Fibroblast of mammary gland (primary cell): ENCODE data around the gene TPPP2.

ENCODE experiments used
- DNase-seq: peaks from one replicate; pipeline ENCODE4 v3.0.0-alpha.2; 2010; ENCODE audit warnings: low read depth
- H3K4me3 ChIP-seq: 2 replicates; pipeline ENCODE4 v1.5.1; 2011; ENCODE audit warnings: low read depth, mild to moderate bottlenecking, low read length, moderate library complexity; ENCODE audit not compliant: control insufficient read depth
- TF ChIP-seq, protein P1 (sequence below): conservative IDR thresholded peaks from 2 replicates; pipeline ENCODE4 v1.5.1; 2011; ENCODE audit warnings: low read depth, low read length, inconsistent platforms; ENCODE audit not compliant: control insufficient read depth, insufficient read depth

TPPP2 gene

DNA sequence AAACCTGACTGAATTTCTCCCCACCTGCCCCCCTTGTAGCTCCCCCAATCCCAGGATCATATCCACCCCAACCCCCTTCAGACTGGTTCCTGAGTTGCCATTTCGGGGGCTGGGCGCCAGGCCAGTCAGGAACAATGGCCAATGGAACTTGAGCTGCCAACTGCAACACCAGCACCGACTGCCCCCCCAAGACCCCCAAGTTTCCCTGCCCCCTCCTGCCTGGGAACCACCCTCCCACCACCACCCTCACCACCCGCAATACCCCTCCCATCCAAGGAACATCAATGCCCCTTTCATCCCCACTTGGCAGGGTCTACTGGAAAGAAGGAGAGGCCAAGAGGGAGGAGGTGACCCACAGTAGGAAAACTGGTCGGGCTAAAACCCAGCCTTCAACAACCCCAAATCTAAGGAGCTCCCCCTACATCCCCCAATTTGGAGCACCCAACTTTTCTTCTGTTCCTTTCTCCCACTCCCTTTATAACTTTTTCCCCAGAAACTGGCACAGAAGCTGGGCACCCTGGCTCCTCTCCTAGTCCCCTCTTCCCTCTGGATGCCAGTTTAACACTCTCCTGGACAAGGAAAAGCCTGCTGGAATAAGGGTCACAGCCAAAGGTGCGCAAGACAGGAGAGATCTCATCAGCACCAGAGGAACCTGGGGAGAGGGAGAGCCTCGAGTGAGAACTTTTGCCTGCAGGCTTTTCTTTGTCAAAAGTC is 3.6 kb upstream of the TPPP2 start:
- TF ChIP-seq, protein P1, sequence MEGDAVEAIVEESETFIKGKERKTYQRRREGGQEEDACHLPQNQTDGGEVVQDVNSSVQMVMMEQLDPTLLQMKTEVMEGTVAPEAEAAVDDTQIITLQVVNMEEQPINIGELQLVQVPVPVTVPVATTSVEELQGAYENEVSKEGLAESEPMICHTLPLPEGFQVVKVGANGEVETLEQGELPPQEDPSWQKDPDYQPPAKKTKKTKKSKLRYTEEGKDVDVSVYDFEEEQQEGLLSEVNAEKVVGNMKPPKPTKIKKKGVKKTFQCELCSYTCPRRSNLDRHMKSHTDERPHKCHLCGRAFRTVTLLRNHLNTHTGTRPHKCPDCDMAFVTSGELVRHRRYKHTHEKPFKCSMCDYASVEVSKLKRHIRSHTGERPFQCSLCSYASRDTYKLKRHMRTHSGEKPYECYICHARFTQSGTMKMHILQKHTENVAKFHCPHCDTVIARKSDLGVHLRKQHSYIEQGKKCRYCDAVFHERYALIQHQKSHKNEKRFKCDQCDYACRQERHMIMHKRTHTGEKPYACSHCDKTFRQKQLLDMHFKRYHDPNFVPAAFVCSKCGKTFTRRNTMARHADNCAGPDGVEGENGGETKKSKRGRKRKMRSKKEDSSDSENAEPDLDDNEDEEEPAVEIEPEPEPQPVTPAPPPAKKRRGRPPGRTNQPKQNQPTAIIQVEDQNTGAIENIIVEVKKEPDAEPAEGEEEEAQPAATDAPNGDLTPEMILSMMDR, result no peak
- no peak overlapping the region for H3K4me3 ChIP-seq

DNA sequence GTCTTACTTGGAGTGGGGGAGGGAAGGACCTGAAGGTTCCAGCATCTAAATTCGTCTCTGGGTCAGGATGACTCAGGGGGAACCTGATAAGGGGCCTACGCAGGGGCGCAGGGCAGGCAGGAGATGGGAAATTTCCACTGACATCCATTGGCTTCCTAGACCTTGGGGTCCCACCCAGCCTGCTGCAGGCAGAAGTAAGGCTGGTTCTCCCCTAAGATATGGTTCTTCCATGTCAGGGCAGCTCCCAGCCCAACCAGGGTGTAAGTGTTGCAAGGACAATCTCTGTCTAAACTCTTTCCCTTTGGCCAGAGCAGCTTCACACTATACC is 3.1 kb upstream of the TPPP2 start:
- no peak for DNase-seq
- no peak overlapping the region for H3K4me3 ChIP-seq
- TF ChIP-seq, protein P1, result no peak

More for the DNA sequence above, 3.6 kb upstream of the TPPP2 start:
- no peak for DNase-seq

DNA sequence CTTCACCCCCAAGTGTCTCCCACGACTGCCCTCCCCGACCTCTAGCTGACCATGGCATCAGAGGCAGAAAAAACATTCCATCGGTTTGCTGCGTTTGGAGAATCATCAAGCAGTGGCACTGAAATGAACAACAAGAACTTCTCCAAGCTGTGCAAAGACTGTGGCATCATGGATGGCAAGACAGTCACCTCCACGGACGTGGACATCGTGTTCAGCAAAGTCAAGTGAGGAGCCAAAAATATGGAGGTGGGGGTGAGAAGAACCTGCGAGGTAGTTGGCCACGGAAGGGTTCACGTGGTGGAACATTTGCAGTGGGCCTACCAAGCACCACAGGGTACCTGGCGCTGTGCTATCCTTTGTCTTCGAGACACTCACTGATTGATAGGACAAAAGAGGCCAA is 514 bp downstream of the TPPP2 start:
- TF ChIP-seq, protein P1, result no peak

DNA sequence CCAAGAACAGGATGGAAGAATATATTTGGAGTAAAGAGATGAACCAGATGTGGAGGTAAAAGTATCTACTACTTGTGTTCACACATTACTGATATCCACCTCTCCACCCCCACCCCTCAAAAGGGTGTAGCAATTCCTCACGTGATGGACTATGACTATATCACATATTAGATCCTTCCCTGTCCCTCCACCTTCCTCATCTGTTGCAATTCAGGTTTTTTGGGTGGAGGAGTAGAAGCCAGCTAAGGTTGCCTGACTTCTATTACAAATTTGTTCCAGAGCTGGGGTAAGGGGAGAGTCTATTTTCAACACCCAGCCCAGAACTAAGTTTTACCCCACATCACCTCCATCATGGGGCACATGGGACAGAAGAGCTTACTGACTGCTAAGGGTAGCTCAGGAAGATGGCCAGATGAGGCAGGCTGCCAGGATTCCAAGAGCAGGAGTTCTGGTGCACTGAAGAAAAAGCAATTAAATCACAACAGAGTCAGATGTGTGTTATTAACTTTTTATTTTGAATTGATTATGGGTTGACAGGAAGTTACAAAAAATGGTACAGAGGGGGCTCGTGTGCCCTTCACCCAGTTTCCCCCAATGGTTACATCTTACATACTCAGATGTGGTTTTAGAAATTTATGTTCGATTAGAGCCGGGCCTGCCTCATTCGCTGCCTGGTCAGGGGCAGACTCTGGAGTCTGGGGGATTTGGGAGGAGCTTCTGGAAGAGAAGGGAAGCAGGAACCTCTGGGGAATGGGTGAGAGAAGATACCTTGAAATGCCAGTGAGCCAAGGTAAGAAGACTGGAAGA is 2.5 kb downstream of the TPPP2 start:
- TF ChIP-seq, protein P1, result no peak
- DNase-seq, result no peak

More for the DNA sequence above, 514 bp downstream of the TPPP2 start:
- no peak overlapping the region for H3K4me3 ChIP-seq
- no peak for DNase-seq

DNA sequence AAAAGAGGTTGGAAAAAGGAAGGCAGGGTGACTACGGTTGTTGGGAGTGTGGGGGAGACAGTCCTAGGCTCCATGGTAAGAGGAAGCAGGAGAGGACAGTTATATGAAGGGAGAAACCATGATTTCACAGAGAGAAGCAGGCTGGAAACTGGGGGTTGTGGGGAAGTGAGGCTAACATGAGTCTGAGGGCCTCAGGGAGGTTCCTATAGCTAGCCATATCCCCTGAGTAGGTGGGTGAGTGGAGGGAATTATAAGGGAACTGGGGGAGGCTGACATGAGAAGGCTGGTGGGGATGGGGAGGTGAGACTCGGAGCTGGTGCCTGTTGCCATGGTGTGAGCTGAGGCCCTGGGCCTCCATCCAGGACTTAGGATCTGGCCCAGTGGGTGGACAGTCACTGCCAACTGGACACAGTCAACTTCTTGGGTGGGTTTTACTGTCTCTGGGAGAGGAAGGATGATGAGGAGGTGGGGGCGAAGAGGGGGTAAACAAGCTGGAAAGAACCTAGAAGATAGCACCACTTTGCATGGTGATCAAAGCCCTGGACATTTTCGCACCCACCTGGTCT is 3.2 kb downstream of the TPPP2 start:
- DNase-seq, result no peak
- TF ChIP-seq, protein P1, result no peak
- no peak overlapping the region for H3K4me3 ChIP-seq

More for the DNA sequence above, 2.5 kb downstream of the TPPP2 start:
- H3K4me3 ChIP-seq, result no peak overlapping the region

DNA sequence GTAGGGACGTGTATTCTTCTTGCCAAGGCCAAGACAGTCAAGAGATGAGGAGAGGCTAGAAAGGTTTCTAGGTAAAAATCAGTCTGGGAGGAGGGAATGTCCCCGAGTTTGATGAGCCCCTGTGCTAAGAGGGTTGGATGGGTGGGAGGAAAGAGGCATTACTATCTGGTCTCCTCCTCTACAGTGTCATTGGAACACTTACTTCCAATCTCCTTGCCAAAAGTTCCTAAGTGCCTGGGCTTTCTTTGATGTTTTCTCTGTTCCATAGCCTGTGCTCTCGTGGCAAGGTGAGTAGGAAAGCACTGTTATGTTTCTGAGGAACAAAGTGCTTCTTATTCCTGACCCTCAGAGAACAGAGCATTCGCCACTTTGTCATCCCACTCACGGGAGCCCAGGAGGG is 4.7 kb downstream of the TPPP2 start, which contains the start of gene RNASE13:
Gene RNASE13, minus strand, starts transcription at position 101 of the 400 bp plus-strand sequence. CDS start 519 bp downstream, outside the sequence.
- TF ChIP-seq, protein P1, result no peak
- no peak for DNase-seq
- H3K4me3 ChIP-seq, result no peak within 1 kb of the TSS
